Measurements from ENCODE around the gene NUDT14. TPM values are rescaled to one million over a fixed set of nuclear protein-coding genes. Genes with fewer than 3 reads are reported as not detected.

The NUDT14 gene
- total and polyA plus RNA-seq, 12 donors = 4.1 to 55.8 (median 36.6) TPM

GRCh38 chr14:105168979-105169507 lies 12.1 kb downstream of the NUDT14 start:
- intact Hi-C loops (cut with DNase I) = no loop called here
- H3K9me3 ChIP-seq (replicated peaks in 1 of 3) = no peaks in the 10 kb centered on the region
- no peak for DNase-seq
- 7 to 45% (median 9%) methylated on average over 7 to 54 of the region's 54 CpGs; no CpG with 5 or more reads in 1 of the 4 donors for WGBS, 4 donors
- TF ChIP-seq CTCF (IDR thresholded peaks at IDR 0.05) (peak in 4 of 6 experiments; percentile 9 to 26 (median 16)), POLR2A (IDR thresholded peaks at IDR 0.05) (no peak)
- peaks cover 25% of the 10 kb centered on the region for H3K27me3 ChIP-seq
- H3K27ac ChIP-seq = no peak overlapping the region
- peaks cover 0 to 8% of the 10 kb centered on the region in 2 donors for H3K4me1 ChIP-seq (replicated peaks in 1 of 2)
- H3K4me3 ChIP-seq = peak overlapping the region in 1 of 4 donors; percentile 23
- H3K36me3 ChIP-seq (replicated peaks in 1 of 2) = no peaks in the 10 kb centered on the region

- H3K27ac ChIP-seq = no peak within 1 kb of the TSS
- H3K27me3 ChIP-seq = peaks cover 25% of the 10 kb centered on the region
- no peak for TF ChIP-seq POLR2A (IDR thresholded peaks at IDR 0.05)
- no peak for TF ChIP-seq CTCF (IDR thresholded peaks at IDR 0.05)
- intact Hi-C loops (cut with DNase I) = no loop called here
- H3K4me3 ChIP-seq = peak within 1 kb of the TSS in 1 of 4 donors; percentile 48
- H3K36me3 ChIP-seq (replicated peaks in 1 of 2) = no peaks in the 10 kb centered on the region
- no peak for DNase-seq
- peaks cover 0 to 8% of the 10 kb centered on the region in 2 donors for H3K4me1 ChIP-seq (replicated peaks in 1 of 2)
- H3K9me3 ChIP-seq (replicated peaks in 1 of 3) = no peaks in the 10 kb centered on the region
- whole genome bisulfite sequencing, 4 donors = 0 to 1% (median 0%) methylated on average over 9 to 71 of the region's 84 CpGs; no CpG with 5 or more reads in 1 of the 4 donors
Measured at GRCh38 chr14:105168496-105168978, 12.6 kb downstream of the NUDT14 start, which contains the start of gene JAG2. Gene JAG2 (minus strand): TSS chr14:105168776. CDS start chr14:105168420, 356 bp downstream.

- H3K4me3 ChIP-seq = peak overlapping the region in 1 of 4 donors; percentile 48
- no peak overlapping the region for H3K27ac ChIP-seq
- TF ChIP-seq POLR2A (IDR thresholded peaks at IDR 0.05) (no peak), CTCF (IDR thresholded peaks at IDR 0.05) (no peak)
- intact Hi-C loops (cut with DNase I) = no loop called here
- H3K27me3 ChIP-seq = peaks cover 25% of the 10 kb centered on the region
- H3K9me3 ChIP-seq (replicated peaks in 1 of 3) = no peaks in the 10 kb centered on the region
- 1% methylated on average over 14 to 34 of the region's 46 CpGs; no CpG with 5 or more reads in 2 of the 4 donors for WGBS, 4 donors
- H3K4me1 ChIP-seq (replicated peaks in 1 of 2) = peaks cover 0 to 8% of the 10 kb centered on the region in 2 donors
- DNase-seq = no peak
- no peaks in the 10 kb centered on the region for H3K36me3 ChIP-seq (replicated peaks in 1 of 2)
Measured at GRCh38 chr14:105168093-105168420, 13.1 kb downstream of the NUDT14 start.

- Histone ChIP-seq H3K9me3 (replicated peaks in 1 of 3) (no peaks in the 10 kb centered on the region), H3K4me3 (peak overlapping the region in 1 of 4 donors; percentile 48), H3K27me3 (peaks cover 25% of the 10 kb centered on the region), H3K27ac (no peak overlapping the region), H3K36me3 (replicated peaks in 1 of 2) (no peaks in the 10 kb centered on the region), H3K4me1 (replicated peaks in 1 of 2) (peaks cover 0 to 8% of the 10 kb centered on the region in 2 donors)
- intact Hi-C loops (cut with DNase I) = no loop called here
- 0 to 45% (median 4%) methylated on average over 1 to 116 of the region's 116 CpGs for WGBS, 4 donors
- TF ChIP-seq CTCF (IDR thresholded peaks at IDR 0.05) = peak in 1 of 6 experiments; percentile 9
- no peak for TF ChIP-seq POLR2A (IDR thresholded peaks at IDR 0.05)
- no peak for DNase-seq
Measured at GRCh38 chr14:105167303-105168092, 13.6 kb downstream of the NUDT14 start.
